ES-I3 (cell line): ENCODE data around the gene MCM3AP.
"Not testable (repeated sequence)": the region's sequence is repeated elsewhere in the genome, so short reads cannot be mapped to it uniquely, and the experiment has no call there.

Source experiments
- H3K36me3 ChIP-seq: 2 replicates; pipeline ENCODE4 v1.6.1; 2013; ENCODE audit warnings: mild to moderate bottlenecking, low read length, control low read depth, moderate library complexity; ENCODE audit not compliant: insufficient read depth
- H3K4me1 ChIP-seq: 2 replicates; pipeline ENCODE4 v1.6.1; 2013; ENCODE audit warnings: mild to moderate bottlenecking, control low read depth, low read length; ENCODE audit not compliant: insufficient read depth
- H3K9ac ChIP-seq: 2 replicates; pipeline ENCODE4 v1.6.1; 2013; ENCODE audit warnings: low read depth, mild to moderate bottlenecking, low read length, moderate library complexity
- H3K9me3 ChIP-seq: 2 replicates; pipeline ENCODE4 v1.6.1; 2013; ENCODE audit warnings: mild to moderate bottlenecking, low read length, moderate library complexity; ENCODE audit not compliant: control insufficient read depth, insufficient read depth

Gene MCM3AP

GRCh38 chr21:46250146-46250725 lies 35.2 kb downstream of the MCM3AP start:
- peaks cover 41% of the 10 kb centered on the region for H3K36me3 ChIP-seq

GRCh38 chr21:46248827-46249226 lies 36.6 kb downstream of the MCM3AP start:
- no peak overlapping the region for H3K9ac ChIP-seq
- no peaks in the 10 kb centered on the region for H3K4me1 ChIP-seq
- H3K36me3 ChIP-seq: peaks cover 41% of the 10 kb centered on the region
- H3K9me3 ChIP-seq: no peaks in the 10 kb centered on the region

More at GRCh38 chr21:46250146-46250725, 35.2 kb downstream of the MCM3AP start:
- Histone ChIP-seq H3K4me1 (no peaks in the 10 kb centered on the region), H3K9me3 (no peaks in the 10 kb centered on the region), H3K9ac (no peak overlapping the region)

GRCh38 chr21:46248422-46248782 lies 37.0 kb downstream of the MCM3AP start:
- H3K4me1 ChIP-seq: no peaks in the 10 kb centered on the region
- H3K9ac ChIP-seq: no peak overlapping the region
- H3K36me3 ChIP-seq: peaks cover 41% of the 10 kb centered on the region
- no peaks in the 10 kb centered on the region for H3K9me3 ChIP-seq

GRCh38 chr21:46247699-46248421 lies 37.6 kb downstream of the MCM3AP start:
- H3K9ac ChIP-seq: no peak overlapping the region
- no peaks in the 10 kb centered on the region for H3K9me3 ChIP-seq
- peaks cover 42% of the 10 kb centered on the region for H3K36me3 ChIP-seq
- no peaks in the 10 kb centered on the region for H3K4me1 ChIP-seq

GRCh38 chr21:46246345-46246744 lies 39.1 kb downstream of the MCM3AP start:
- no peaks in the 10 kb centered on the region for H3K9me3 ChIP-seq
- peaks cover 53% of the 10 kb centered on the region for H3K36me3 ChIP-seq
- H3K4me1 ChIP-seq: no peaks in the 10 kb centered on the region
- no peak overlapping the region for H3K9ac ChIP-seq

- H3K9ac ChIP-seq: no peak overlapping the region
Measured at GRCh38 chr21:46245213-46245915, 40.0 kb downstream of the MCM3AP start.

GRCh38 chr21:46244602-46245001 lies 40.8 kb downstream of the MCM3AP start:
- H3K36me3 ChIP-seq: peaks cover 58% of the 10 kb centered on the region
- no peaks in the 10 kb centered on the region for H3K4me1 ChIP-seq
- no peak overlapping the region for H3K9ac ChIP-seq
- no peaks in the 10 kb centered on the region for H3K9me3 ChIP-seq

More at GRCh38 chr21:46245213-46245915, 40.0 kb downstream of the MCM3AP start:
- H3K36me3 ChIP-seq: peaks cover 55% of the 10 kb centered on the region
- H3K4me1 ChIP-seq: no peaks in the 10 kb centered on the region
- no peaks in the 10 kb centered on the region for H3K9me3 ChIP-seq

GRCh38 chr21:46243960-46244361 lies 41.5 kb downstream of the MCM3AP start:
- no peaks in the 10 kb centered on the region for H3K9me3 ChIP-seq
- no peaks in the 10 kb centered on the region for H3K4me1 ChIP-seq
- peaks cover 62% of the 10 kb centered on the region for H3K36me3 ChIP-seq
- H3K9ac ChIP-seq: no peak overlapping the region

- no peak overlapping the region for H3K9ac ChIP-seq
- H3K36me3 ChIP-seq: peaks cover 62% of the 10 kb centered on the region
- no peaks in the 10 kb centered on the region for H3K4me1 ChIP-seq
- no peaks in the 10 kb centered on the region for H3K9me3 ChIP-seq
Measured at GRCh38 chr21:46243325-46243724, 42.1 kb downstream of the MCM3AP start.

- peaks cover 59% of the 10 kb centered on the region for H3K36me3 ChIP-seq
- not testable (repeated sequence) for H3K9ac ChIP-seq
Measured at GRCh38 chr21:46241577-46241976, 43.8 kb downstream of the MCM3AP start.

GRCh38 chr21:46239817-46240325 lies 45.5 kb downstream of the MCM3AP start:
- Histone ChIP-seq H3K36me3 (peaks cover 60% of the 10 kb centered on the region), H3K9ac (no peak overlapping the region), H3K4me1 (no peaks in the 10 kb centered on the region), H3K9me3 (no peaks in the 10 kb centered on the region)

More at GRCh38 chr21:46241577-46241976, 43.8 kb downstream of the MCM3AP start:
- H3K4me1 ChIP-seq, H3K9me3 ChIP-seq: not testable (repeated sequence)

- no peaks in the 10 kb centered on the region for H3K4me1 ChIP-seq
- H3K9ac ChIP-seq: no peak overlapping the region
- H3K36me3 ChIP-seq: peaks cover 47% of the 10 kb centered on the region
- H3K9me3 ChIP-seq: no peaks in the 10 kb centered on the region
Measured at GRCh38 chr21:46237474-46237873, 47.9 kb downstream of the MCM3AP start.

GRCh38 chr21:46234436-46234950 lies 50.9 kb downstream of the MCM3AP start:
- Histone ChIP-seq H3K4me1 (0 out of 2 replicates have a peak, but pooled peaks cover 3% of the 10 kb centered on the region), H3K36me3 (peaks cover 26% of the 10 kb centered on the region), H3K9ac (no peak overlapping the region), H3K9me3 (no peaks in the 10 kb centered on the region)

- no peaks in the 10 kb centered on the region for H3K9me3 ChIP-seq
- peak overlapping the region; percentile 86 for H3K9ac ChIP-seq
- H3K36me3 ChIP-seq: peaks cover 11% of the 10 kb centered on the region
Measured at GRCh38 chr21:46229923-46230260, 55.5 kb downstream of the MCM3AP start.

More at GRCh38 chr21:46229923-46230260, 55.5 kb downstream of the MCM3AP start:
- 0 out of 2 replicates have a peak, but pooled peaks cover 3% of the 10 kb centered on the region for H3K4me1 ChIP-seq
